Neural progenitor cell (in vitro differentiated cells): ENCODE data around the gene INPP5B. TPM values are rescaled to one million over a fixed set of nuclear protein-coding genes. Genes with fewer than 3 reads are reported as not detected.

Source experiments
- DNase-seq: peaks from one replicate; pipeline ENCODE4 v3.0.0-alpha.2; 2016; ENCODE audit warnings: low spot score
- H2AFZ ChIP-seq: fragments of 200-600 bp; sonication (generic); replicated peaks from 2 replicates; pipeline ENCODE4 v1.6.1; 2016; ENCODE audit warnings: antibody characterized with exemption
- H3F3A ChIP-seq: fragments of 200-600 bp; sonication (generic); 2 replicates; pipeline ENCODE4 v1.6.1; 2016; ENCODE audit warnings: antibody characterized with exemption, low read depth
- H3K27ac ChIP-seq: fragments of 200-600 bp; sonication (generic); 2 replicates; pipeline ENCODE4 v1.5.1; 2016; ENCODE audit warnings: mild to moderate bottlenecking
- H3K27me3 ChIP-seq: fragments of 200-600 bp; sonication (generic); 2 replicates; pipeline ENCODE4 v1.6.1; 2016; ENCODE audit warnings: mild to moderate bottlenecking, moderate library complexity
- H3K36me3 ChIP-seq: fragments of 200-600 bp; sonication (generic); 2 replicates; pipeline ENCODE4 v1.5.1; 2016
- H3K4me1 ChIP-seq: fragments of 200-600 bp; sonication (generic); 2 replicates; pipeline ENCODE4 v1.6.1; 2016; ENCODE audit warnings: mixed run types
- H3K4me2 ChIP-seq: fragments of 200-600 bp; sonication (generic); 2 replicates; pipeline ENCODE4 v1.6.1; 2016
- H3K4me3 ChIP-seq: fragments of 200-600 bp; sonication (generic); 2 replicates; pipeline ENCODE4 v1.5.1; 2016
- H3K79me2 ChIP-seq: fragments of 200-600 bp; sonication (generic); 2 replicates; pipeline ENCODE4 v1.6.1; 2016; ENCODE audit warnings: low read depth
- H3K9ac ChIP-seq: fragments of 200-600 bp; sonication (generic); 2 replicates; pipeline ENCODE4 v1.6.1; 2016
- H3K9me3 ChIP-seq: fragments of 200-600 bp; sonication (generic); 2 replicates; pipeline ENCODE4 v1.5.1; 2016; ENCODE audit warnings: low read depth
- H4K20me1 ChIP-seq: fragments of 200-600 bp; sonication (generic); 2 replicates; pipeline ENCODE4 v1.6.1; 2016; ENCODE audit warnings: low read depth
- H3K27ac Mint-ChIP-seq: 3 replicates; pipeline ENCODE4 v1.8.0; 2021; ENCODE audit warnings: mixed read lengths
- H3K27me3 Mint-ChIP-seq: 2 replicates; pipeline ENCODE4 v1.8.0; 2022; ENCODE audit warnings: low read depth, mild to moderate bottlenecking, inconsistent platforms, moderate library complexity, mixed read lengths; ENCODE audit not compliant: insufficient read depth
- H3K36me3 Mint-ChIP-seq: 3 replicates; pipeline ENCODE4 v1.8.0; 2021; ENCODE audit warnings: mixed read lengths
- H3K4me1 Mint-ChIP-seq: 3 replicates; pipeline ENCODE4 v1.8.0; 2021; ENCODE audit warnings: mixed read lengths
- H3K4me3 Mint-ChIP-seq: 3 replicates; pipeline ENCODE4 v1.8.0; 2021; ENCODE audit warnings: mild to moderate bottlenecking, moderate library complexity, mixed read lengths
- H3K9me3 Mint-ChIP-seq: 3 replicates; pipeline ENCODE4 v1.8.0; 2020; ENCODE audit warnings: mixed read lengths
- EZH2 ChIP-seq: fragments of 200-600 bp; sonication (generic); IDR thresholded peaks from 2 replicates; pipeline ENCODE4 v1.6.1; 2017; ENCODE audit warnings: antibody characterized with exemption, mild to moderate bottlenecking, moderate library complexity
- EZH2phosphoT487 ChIP-seq: fragments of 200-600 bp; sonication (generic); IDR thresholded peaks from 2 replicates; pipeline ENCODE4 v1.6.1; 2017; ENCODE audit warnings: antibody characterized with exemption
- total RNA-seq: library from RNA; depleted of rRNA; stranded (reverse); fragments of >200 nt; gene quantifications from 2 replicates; pipeline ENCODE4 v1.2.3, GENCODE V29; 2015; ENCODE audit warnings: low replicate concordance
- TF ChIP-seq, protein P1 (sequence below): fragments of 200-600 bp; sonication (generic); IDR thresholded peaks from 2 replicates; pipeline ENCODE4 v1.5.1; 2017; ENCODE audit warnings: antibody characterized with exemption, mild to moderate bottlenecking

Gene INPP5B
- total RNA-seq, 1 donor from 2014 or later, result 22.0 TPM

DNA sequence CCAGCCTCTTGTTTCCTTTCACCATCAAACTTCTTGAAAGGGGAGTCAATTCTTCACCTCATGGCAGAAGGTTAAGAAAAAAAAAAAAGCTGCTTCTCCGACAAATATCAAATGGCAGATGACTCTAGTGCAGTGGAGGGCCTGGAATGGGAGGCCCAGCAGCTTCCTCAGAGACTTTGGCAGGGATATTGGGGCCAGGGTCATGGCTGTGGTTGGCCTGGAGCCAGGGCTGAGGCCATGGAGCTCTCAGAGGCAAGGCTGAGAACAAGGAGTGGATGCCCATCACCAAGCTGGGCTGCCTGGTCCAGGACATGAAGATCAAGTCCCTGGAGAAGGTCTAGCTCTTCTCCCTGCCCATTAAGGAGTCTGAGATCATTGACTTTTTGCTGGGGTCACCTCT, 106.1 kb downstream of the INPP5B start:
- H3K27ac Mint-ChIP-seq, result no peak overlapping the region
- H3K36me3 Mint-ChIP-seq, result peaks cover 1% of the 10 kb centered on the region
- peaks cover 3% of the 10 kb centered on the region for H3K27me3 Mint-ChIP-seq
- no peaks in the 10 kb centered on the region for H3K9me3 ChIP-seq
- no peaks in the 10 kb centered on the region for H3K4me1 ChIP-seq
- no peak overlapping the region for H3K4me3 Mint-ChIP-seq
- no peaks in the 10 kb centered on the region for H3K36me3 ChIP-seq
- H2AFZ ChIP-seq, result no peak overlapping the region
- no peaks in the 10 kb centered on the region for H3K4me1 Mint-ChIP-seq
- H3K4me3 ChIP-seq, result no peak overlapping the region
- DNase-seq, result no peak
- no peak for TF ChIP-seq EZH2phosphoT487
- TF ChIP-seq, protein P1, sequence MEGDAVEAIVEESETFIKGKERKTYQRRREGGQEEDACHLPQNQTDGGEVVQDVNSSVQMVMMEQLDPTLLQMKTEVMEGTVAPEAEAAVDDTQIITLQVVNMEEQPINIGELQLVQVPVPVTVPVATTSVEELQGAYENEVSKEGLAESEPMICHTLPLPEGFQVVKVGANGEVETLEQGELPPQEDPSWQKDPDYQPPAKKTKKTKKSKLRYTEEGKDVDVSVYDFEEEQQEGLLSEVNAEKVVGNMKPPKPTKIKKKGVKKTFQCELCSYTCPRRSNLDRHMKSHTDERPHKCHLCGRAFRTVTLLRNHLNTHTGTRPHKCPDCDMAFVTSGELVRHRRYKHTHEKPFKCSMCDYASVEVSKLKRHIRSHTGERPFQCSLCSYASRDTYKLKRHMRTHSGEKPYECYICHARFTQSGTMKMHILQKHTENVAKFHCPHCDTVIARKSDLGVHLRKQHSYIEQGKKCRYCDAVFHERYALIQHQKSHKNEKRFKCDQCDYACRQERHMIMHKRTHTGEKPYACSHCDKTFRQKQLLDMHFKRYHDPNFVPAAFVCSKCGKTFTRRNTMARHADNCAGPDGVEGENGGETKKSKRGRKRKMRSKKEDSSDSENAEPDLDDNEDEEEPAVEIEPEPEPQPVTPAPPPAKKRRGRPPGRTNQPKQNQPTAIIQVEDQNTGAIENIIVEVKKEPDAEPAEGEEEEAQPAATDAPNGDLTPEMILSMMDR, result no peak
- no peak for TF ChIP-seq EZH2
- H3K27ac ChIP-seq, result no peak overlapping the region
- no peak overlapping the region for H3K9ac ChIP-seq
- H3F3A ChIP-seq, result no peaks in the 10 kb centered on the region
- peaks cover 42% of the 10 kb centered on the region for H4K20me1 ChIP-seq
- no peaks in the 10 kb centered on the region for H3K9me3 Mint-ChIP-seq
- no peak overlapping the region for H3K4me2 ChIP-seq
- no peaks in the 10 kb centered on the region for H3K27me3 ChIP-seq
- H3K79me2 ChIP-seq, result peaks cover 16% of the 10 kb centered on the region

DNA sequence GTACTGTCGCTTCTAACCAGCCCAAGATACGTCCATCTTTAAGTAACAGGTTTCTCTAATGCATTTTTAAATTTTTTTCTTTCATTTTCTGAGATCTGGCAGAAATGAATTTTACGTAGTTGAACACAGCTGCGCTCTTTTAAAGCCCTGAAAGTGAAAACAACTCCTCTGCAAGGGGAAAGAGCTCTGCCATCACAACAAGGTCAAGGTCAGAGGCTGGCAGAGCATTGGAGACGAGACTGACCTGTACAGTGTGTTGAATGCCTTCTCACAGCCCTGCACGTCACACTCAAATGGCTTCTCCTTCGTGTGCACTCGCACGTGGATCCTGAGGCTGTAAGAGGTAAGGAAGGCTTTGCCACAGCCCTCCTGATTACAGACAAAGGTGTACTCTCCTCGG, 107.2 kb downstream of the INPP5B start:
- Histone ChIP-seq H3K9ac (no peak overlapping the region), H3K36me3 (peaks cover 6% of the 10 kb centered on the region), H4K20me1 (peaks cover 41% of the 10 kb centered on the region), H3K4me1 (no peaks in the 10 kb centered on the region), H2AFZ (no peak overlapping the region), H3K79me2 (peaks cover 7% of the 10 kb centered on the region), H3F3A (no peaks in the 10 kb centered on the region), H3K9me3 (no peaks in the 10 kb centered on the region), H3K27me3 (no peaks in the 10 kb centered on the region), H3K27ac (no peak overlapping the region), H3K4me2 (no peak overlapping the region), H3K4me3 (no peak overlapping the region)
- no peak for DNase-seq
- no peak overlapping the region for H3K27ac Mint-ChIP-seq
- peaks cover 4% of the 10 kb centered on the region for H3K36me3 Mint-ChIP-seq
- H3K4me3 Mint-ChIP-seq, result no peak overlapping the region
- H3K9me3 Mint-ChIP-seq, result no peaks in the 10 kb centered on the region
- H3K4me1 Mint-ChIP-seq, result no peaks in the 10 kb centered on the region
- TF ChIP-seq EZH2 (no peak), EZH2phosphoT487 (no peak)
- TF ChIP-seq, protein P1, result no peak
- peaks cover 3% of the 10 kb centered on the region for H3K27me3 Mint-ChIP-seq

- no peak overlapping the region for H3K27ac Mint-ChIP-seq
- DNase-seq, result no peak
- H3K4me3 ChIP-seq, result no peak overlapping the region
- no peaks in the 10 kb centered on the region for H3K27me3 ChIP-seq
- H3K4me1 ChIP-seq, result no peaks in the 10 kb centered on the region
- H3K36me3 Mint-ChIP-seq, result peaks cover 13% of the 10 kb centered on the region
- no peak overlapping the region for H3K4me3 Mint-ChIP-seq
- no peaks in the 10 kb centered on the region for H3K9me3 ChIP-seq
- peaks cover 6% of the 10 kb centered on the region for H3K36me3 ChIP-seq
- H3K9ac ChIP-seq, result no peak overlapping the region
- no peak for TF ChIP-seq EZH2phosphoT487
- TF ChIP-seq, protein P1, result no peak
- no peak for TF ChIP-seq EZH2
- H3K27ac ChIP-seq, result no peak overlapping the region
- no peaks in the 10 kb centered on the region for H3F3A ChIP-seq
- peaks cover 6% of the 10 kb centered on the region for H3K27me3 Mint-ChIP-seq
- no peak overlapping the region for H3K4me2 ChIP-seq
- H3K4me1 Mint-ChIP-seq, result no peaks in the 10 kb centered on the region
- no peaks in the 10 kb centered on the region for H3K9me3 Mint-ChIP-seq
- H4K20me1 ChIP-seq, result peaks cover 14% of the 10 kb centered on the region
- no peak overlapping the region for H2AFZ ChIP-seq
- no peaks in the 10 kb centered on the region for H3K79me2 ChIP-seq
Observed at GRCh38 chr1:37836788-37837187, 110.1 kb downstream of the INPP5B start.

GRCh38 chr1:37831809-37832208, 115.0 kb downstream of the INPP5B start:
- Histone ChIP-seq H3K79me2 (no peaks in the 10 kb centered on the region), H3K4me3 (no peak overlapping the region), H3K36me3 (peaks cover 9% of the 10 kb centered on the region), H3F3A (no peaks in the 10 kb centered on the region), H2AFZ (no peak overlapping the region), H4K20me1 (peaks cover 2% of the 10 kb centered on the region), H3K4me1 (no peaks in the 10 kb centered on the region), H3K9me3 (no peaks in the 10 kb centered on the region), H3K4me2 (no peak overlapping the region), H3K9ac (no peak overlapping the region), H3K27ac (no peak overlapping the region), H3K27me3 (no peaks in the 10 kb centered on the region)
- peaks cover 7% of the 10 kb centered on the region for H3K27me3 Mint-ChIP-seq
- DNase-seq, result no peak
- peaks cover 15% of the 10 kb centered on the region for H3K36me3 Mint-ChIP-seq
- TF ChIP-seq, protein P1, result no peak
- TF ChIP-seq EZH2, result no peak
- TF ChIP-seq EZH2phosphoT487, result no peak
- no peak overlapping the region for H3K4me3 Mint-ChIP-seq
- H3K27ac Mint-ChIP-seq, result no peak overlapping the region
- no peaks in the 10 kb centered on the region for H3K4me1 Mint-ChIP-seq
- no peaks in the 10 kb centered on the region for H3K9me3 Mint-ChIP-seq
